HG02678 (cell line): ENCODE measurements around the gene KRT222.
A peak's percentile ranks its signal among the peaks of the same experiment; 100 is the strongest.

Experiments
- ATAC-seq: cut with Tn5 transposase; IDR thresholded peaks from one replicate; pipeline ENCODE4 v1.9.1; 2021; ENCODE audit warnings: mild to moderate bottlenecking, moderate library complexity; ENCODE audit not compliant: unreplicated experiment

The KRT222 gene

DNA sequence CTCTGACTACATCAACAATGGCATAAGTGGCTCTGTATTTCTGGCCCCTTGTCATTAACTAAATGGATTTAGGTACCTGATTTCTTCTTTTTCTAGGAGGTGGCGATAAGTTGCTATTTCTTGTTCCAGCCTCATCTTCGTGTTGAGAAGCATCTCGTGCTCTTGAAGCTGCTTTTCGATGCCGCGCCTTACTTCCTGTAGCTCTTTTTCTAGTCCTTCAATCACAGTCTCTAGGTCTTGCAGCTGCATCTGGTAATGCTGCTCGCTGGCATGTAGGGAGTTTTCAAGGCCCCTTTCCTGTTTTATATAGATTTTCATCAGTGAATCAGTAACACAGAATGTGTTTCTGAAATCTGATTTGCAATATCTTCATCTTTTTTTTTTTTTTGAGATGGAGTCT lies 5.1 kb downstream of the KRT222 start:
- ATAC-seq: no peak

DNA sequence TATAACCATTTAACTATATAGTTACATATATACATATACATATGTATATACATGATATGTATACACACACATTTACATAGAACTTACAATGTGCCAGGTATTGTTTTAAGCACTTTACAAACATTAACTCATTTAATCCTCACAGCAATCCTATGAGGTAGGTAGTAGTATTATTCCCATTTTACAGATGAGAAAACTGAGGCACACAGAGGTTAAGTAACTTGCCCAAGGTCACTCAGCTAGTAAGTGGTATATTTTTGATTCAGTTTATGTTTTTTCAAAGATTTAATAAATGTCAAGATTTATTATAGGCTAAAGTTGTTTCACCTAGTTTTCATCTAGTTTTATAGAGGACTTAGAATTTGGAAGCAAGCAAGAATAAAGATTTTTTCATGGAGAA lies 6.6 kb downstream of the KRT222 start:
- ATAC-seq: no peak

DNA sequence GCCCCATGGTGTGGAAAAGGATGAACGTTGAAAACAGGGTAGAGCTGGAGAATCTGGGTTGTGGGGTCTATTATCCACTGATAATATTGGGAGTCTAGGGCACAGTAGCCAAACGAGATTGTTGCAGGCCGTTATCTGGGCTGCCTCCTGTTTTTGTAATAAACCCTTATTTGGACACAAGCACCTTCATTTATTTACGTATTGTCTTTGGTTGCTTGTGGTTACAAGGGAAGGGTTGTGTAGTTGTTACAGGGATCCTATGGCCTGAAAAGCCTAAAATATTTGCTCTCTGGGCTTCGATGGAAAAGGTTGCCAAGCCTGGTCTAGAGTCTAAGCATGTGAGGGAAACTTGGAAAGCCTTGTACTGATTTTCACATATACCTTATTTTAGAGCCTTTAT lies 13.0 kb downstream of the KRT222 start:
- ATAC-seq: no peak

DNA sequence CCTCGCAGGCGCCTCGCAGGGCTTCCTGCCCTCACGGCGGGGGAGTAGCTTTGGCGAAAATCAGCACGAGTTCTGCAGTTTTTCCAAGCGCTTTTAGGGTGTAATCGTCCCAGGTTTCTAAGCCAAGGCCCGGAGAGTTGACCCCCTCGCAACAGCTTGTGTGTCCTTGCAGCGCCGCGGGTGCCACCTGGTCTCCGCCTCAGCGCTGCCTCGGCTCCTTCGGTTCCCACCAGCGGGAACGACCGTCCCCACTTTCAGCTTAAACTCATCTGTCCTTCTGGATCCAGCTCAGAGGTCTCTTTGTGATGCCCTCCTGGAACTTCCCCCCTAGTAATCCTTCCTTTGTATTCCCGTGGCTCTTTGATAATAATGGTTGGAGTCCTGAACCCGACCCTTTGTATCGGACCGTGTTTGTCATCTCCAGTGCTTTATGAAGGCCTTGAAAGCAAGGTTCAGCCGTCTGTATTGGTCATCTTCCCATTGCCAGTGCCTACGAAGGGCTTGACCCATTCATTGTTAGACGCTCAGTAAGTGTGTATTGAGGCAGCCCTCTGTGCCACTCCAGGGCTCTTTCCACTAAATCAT lies 16.5 kb downstream of the KRT222 start:
- peak; percentile 16 for ATAC-seq

DNA sequence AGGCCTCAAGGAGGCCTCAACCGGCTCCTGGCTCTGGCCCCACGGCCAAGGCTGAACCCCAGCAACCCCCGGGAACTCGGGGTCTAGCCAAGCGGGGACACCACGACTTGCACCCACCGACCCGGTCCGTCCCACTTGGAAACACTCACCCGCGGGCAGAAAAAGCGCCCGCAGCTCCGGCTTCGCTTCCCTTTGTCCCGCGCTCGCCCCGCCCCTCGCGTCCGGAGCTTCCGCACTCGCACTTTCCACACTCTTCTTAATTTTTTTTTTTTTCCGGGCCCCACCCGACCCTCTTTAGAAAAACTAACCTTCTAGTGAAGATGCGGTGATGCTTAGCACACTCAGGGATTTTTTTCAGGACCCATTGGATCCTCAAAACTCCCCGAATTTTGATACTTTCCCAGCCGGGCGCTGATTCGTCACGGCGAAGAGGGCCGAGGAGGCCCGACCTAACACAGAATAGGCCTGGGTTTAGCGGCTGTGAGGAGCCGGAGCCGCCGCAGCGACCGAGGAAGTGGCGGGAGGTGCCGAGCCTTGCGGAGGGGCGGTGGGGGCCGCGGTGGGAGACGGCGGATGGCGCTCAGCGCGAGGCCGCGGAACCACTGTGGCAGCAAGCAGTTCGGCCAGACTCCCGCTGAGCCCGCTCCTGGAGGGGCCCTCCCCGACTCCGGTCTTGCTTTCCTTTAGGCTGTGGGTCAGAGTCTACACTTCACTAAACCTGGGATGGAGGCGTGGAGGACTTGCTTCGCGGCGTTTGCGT lies 17.2 kb downstream of the KRT222 start, which contains the start of gene SMARCE1:
Gene SMARCE1, minus strand, starts transcription at position 195 of the 760 bp plus-strand sequence. CDS start 2,016 bp downstream, outside the sequence.
- ATAC-seq: peak; percentile 77

- peak; percentile 36 for ATAC-seq
Observed at GRCh38 chr17:40646791-40647623, 18.0 kb downstream of the KRT222 start.

DNA sequence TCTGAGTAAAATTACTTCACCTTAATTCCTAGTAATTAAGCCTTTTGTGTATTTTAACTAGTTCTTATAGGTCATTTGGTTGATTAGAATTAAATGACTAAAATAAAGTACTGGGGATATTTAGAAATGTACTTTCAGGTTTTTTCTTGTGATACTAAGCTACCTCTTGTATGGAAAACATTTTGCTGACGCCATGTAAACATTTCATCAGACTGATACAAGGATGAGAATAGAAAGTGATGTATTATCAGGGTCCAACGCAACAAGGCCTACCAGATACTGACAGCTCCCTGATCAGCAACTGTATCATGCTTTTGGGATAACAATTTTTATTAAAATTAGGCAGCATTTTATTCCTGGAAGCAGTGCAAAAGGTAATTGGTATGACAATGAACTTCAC lies 19.0 kb downstream of the KRT222 start:
- no peak for ATAC-seq

DNA sequence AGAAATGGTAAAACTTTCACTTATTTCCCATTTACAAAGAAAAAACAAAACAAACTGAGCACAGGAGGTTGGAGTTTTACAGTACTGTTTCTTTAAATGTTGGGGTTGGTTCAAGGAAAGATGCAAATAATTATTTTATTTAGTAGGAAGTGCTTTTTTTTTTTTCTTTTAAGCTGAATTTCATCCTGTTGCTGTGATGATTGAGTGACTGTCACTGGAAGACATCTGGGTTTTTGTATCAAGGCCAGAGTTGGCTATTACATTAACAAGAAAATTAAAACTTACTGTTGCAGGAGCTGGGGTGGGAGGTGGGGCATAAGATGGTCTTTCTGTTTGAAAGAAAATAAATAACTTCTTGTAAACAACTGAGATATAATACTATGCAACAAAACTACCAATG lies 19.7 kb downstream of the KRT222 start:
- ATAC-seq: no peak

DNA sequence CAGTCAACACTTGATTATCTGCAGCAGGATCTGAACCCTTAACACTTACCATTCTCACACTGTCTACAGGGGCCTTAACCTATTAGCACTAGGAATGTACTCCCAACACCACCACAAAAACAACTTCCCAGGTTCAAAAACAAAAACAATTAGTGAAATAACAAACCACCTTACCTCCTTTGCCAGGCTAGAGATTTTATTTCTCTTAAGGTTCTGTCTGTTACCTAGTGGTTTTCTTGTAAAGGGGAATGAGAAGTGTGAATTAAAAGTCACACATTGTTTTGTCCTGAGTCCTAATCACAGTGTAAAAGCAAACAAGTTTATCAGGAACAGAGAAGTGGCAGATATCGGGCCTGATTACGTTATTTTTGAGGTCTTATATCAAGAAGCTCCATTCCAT lies 27.0 kb downstream of the KRT222 start:
- no peak for ATAC-seq

GRCh38 chr17:40633871-40634270 lies 31.1 kb downstream of the KRT222 start:
- no peak for ATAC-seq

- no peak for ATAC-seq
Observed at GRCh38 chr17:40632216-40632615, 32.8 kb downstream of the KRT222 start.

GRCh38 chr17:40629842-40630241 lies 35.1 kb downstream of the KRT222 start:
- no peak for ATAC-seq

DNA sequence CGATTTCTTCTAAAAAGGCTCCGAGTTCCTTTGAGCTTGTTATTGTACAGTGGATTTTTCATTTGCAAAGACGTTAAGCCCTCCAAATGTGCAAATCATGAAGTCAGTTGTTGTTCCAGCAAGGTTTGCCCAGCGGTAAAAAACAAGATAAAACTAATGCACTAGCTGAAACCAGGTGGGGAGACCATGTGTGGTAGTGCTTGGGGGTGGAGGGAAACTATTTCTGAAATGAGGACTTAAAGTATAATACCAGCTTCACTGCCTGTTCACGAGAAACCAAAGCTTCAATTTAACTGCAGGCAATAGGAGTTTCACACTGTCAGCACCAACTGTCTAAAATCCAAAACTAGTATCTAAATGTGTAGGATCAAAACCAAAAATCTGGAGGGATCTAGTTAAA lies 39.7 kb downstream of the KRT222 start:
- no peak for ATAC-seq

DNA sequence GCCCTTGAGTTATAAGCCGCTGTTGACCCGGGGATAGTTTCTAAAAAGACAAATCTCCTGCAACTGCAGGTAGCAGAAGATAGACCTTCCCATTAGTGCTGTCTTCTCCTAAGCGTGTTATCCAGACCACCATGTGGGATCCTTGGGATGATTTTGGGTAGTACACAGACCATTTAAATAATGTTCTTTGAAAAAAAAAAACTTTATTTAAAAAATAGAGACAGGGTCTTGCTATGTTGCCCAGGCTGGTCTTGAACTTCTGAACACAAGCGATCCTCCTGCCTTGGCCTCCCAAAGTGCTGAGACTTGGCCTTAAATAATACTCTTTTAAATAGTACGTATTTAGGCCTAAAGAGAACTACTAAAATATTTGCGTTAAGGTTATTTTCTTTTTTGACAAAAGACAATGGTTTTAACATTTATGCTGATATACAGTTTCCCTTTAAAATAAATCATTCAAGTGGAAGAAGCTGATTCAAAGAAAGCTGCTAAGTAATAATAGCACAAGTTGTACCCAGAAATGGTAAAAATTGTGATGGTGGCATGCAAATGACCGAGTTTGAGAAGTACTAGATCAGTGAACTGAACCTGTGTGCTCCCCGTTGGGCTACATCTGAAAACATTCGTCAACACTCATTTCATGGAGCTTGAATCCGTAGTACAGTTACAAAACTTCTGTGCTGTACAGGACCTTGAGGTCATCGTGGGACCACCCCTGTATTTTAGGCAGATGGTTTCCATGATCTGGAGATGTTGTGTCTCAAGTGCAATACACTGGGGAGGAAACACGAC lies 41.4 kb downstream of the KRT222 start:
- ATAC-seq: no peak

GRCh38 chr17:40622509-40622928 lies 42.5 kb downstream of the KRT222 start:
- ATAC-seq: no peak

- no peak for ATAC-seq
Observed at GRCh38 chr17:40621578-40621977, 43.4 kb downstream of the KRT222 start.

GRCh38 chr17:40621019-40621418 lies 44.0 kb downstream of the KRT222 start:
- ATAC-seq: no peak

DNA sequence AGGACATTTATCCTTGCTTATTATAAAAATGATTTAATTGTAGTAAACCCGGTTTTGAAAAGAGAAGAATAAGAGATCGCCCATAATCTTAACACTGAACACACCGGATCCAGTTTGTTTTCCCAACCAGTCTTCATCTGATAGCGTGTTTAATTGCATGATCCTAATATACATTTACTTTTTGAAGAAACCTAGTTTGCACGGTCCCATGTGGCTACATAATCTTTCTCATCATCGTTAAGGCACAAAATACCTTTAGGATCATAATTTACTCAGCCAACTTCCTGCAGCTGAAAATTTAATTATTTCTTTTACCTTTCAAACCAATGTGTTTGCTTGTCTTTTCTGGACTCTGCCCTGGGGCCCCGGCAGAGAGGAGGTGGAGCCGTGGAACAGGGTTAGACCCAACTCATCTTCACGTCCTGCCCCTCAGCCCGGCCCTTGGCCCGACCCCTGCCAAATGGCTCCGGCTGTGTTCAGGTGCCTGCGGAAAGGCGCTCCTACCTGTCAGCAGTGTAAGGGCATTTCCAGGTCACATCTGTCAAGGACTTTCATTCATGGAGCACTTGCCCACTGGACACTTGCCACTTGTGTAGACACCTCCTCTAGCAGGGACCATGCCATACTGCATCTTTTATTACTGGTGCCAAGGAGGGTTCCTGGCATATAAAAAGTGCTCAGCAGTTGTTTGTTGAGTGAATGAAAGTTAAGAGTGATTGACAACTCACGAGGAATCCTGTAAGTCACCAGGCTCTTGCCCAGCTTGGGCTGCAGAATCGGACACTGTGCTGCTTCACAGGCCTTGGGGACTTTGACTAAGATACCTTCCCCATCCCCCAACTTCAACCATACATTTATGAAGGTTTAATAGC lies 46.0 kb downstream of the KRT222 start:
- ATAC-seq: no peak

GRCh38 chr17:40617678-40618240 lies 47.2 kb downstream of the KRT222 start:
- ATAC-seq: no peak

GRCh38 chr17:40616592-40616991 lies 48.4 kb downstream of the KRT222 start:
- ATAC-seq: no peak
